DND-41 (cell line): ENCODE data around the gene HCN1.

Experiments used
- CTCF ChIP-seq: IDR thresholded peaks from 2 replicates; pipeline ENCODE4 v1.5.1; 2012; ENCODE audit warnings: borderline replicate concordance, low read length, moderate library complexity, mild to moderate bottlenecking; ENCODE audit not compliant: poor library complexity, severe bottlenecking; ENCODE audit errors: extremely low read depth
- EZH2 ChIP-seq: IDR thresholded peaks from 3 replicates; pipeline ENCODE4 v1.6.1; 2012; ENCODE audit warnings: borderline replicate concordance, low read depth, mild to moderate bottlenecking, moderate library complexity, low read length, inconsistent platforms; ENCODE audit not compliant: severe bottlenecking

GRCh38 chr5:45623832-45624231 is 72.3 kb downstream of the HCN1 start:
- TF ChIP-seq EZH2 (no peak), CTCF (no peak)
